HL-60 (cell line): Measurements from ENCODE around the gene STX7.

Experiments used
- DNase-seq, 2 experiments: peaks; one replicate each; pipeline ENCODE4 v3.0.0-alpha.2; 2010 to 2020; ENCODE audit warnings: low read depth in 1 of 2, low spot score in 1 of 2
- H3K27ac ChIP-seq: fragments of 250-450 bp; sonication (Bioruptor Pico); replicated peaks from 2 replicates; pipeline ENCODE4 v1.5.1; 2020; ENCODE audit warnings: mild to moderate bottlenecking, moderate library complexity
- H3K27me3 ChIP-seq: fragments of 250-450 bp; sonication (Bioruptor Pico); 2 replicates; pipeline ENCODE4 v1.5.1; 2021; ENCODE audit warnings: mild to moderate bottlenecking, moderate library complexity; ENCODE audit not compliant: insufficient read depth, poor library complexity, severe bottlenecking
- H3K4me3 ChIP-seq: replicated peaks from 2 replicates; pipeline ENCODE4 v1.5.1; 2011; ENCODE audit warnings: mild to moderate bottlenecking, control low read depth, low read length; ENCODE audit not compliant: insufficient read depth
- GABPA ChIP-seq: IDR thresholded peaks from 2 replicates; pipeline ENCODE4 v1.6.1; 2012; ENCODE audit warnings: low read depth
- POLR2AphosphoS5 ChIP-seq: IDR thresholded peaks from 2 replicates; pipeline ENCODE4 v1.6.1; 2012; ENCODE audit warnings: low read depth
- SPI1 ChIP-seq: IDR thresholded peaks from 2 replicates; pipeline ENCODE4 v1.6.1; 2012; ENCODE audit warnings: low read depth, mild to moderate bottlenecking, borderline replicate concordance
- TF ChIP-seq, protein P1 (sequence below): IDR thresholded peaks from 2 replicates; pipeline ENCODE4 v1.6.1; 2012; ENCODE audit warnings: low read depth; ENCODE audit not compliant: insufficient replicate concordance
- TF ChIP-seq, protein P2 (sequence below): IDR thresholded peaks from one replicate; pipeline ENCODE4 v1.5.1; 2011; ENCODE audit warnings: low read length, control low read depth, inconsistent platforms; ENCODE audit not compliant: insufficient read depth

The STX7 gene

DNA sequence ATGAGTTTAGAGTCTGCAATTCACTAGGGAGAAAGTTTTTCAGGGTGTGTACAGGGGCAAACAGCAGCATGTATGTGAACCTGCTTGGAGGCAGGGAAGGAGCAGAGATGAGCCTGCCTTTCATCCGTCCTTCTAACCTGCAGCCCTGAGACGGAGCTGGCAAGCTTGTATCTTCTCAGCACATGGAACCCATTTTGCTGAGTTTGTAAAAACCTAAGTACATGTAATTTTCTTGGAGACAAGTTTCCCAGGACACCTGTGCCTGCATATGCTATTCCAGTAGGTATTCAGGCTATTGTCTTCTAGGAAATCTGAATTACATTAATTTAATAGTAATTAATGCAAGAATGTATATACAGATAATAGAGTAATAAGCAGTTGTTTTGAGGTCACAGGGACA, 82.8 kb downstream of the STX7 start:
- DNase-seq = no peak
- Histone ChIP-seq H3K27ac (no peak overlapping the region), H3K4me3 (no peak overlapping the region), H3K27me3 (no peaks in the 10 kb centered on the region)
- no peak for TF ChIP-seq SPI1

DNA sequence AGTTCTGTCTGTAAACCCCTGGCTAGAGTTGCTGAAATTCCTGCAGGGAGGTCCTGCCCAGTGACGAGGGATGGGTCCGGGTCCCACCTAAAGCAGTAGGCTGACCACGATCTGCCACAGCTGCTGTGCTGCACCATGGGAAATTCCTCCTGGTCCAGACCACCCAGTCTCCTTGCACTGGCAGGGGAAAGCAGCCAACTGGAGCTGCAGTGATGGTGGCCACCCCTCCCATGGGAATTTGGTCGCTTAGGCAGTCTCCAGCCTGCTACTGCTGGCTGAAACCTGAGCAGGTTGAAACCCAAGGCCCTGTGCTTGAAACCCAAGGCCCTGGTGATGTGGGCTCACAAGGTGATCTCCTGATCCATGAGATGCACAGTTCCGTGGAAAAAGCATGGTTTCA, 87.7 kb downstream of the STX7 start:
- H3K4me3 ChIP-seq = no peak overlapping the region
- DNase-seq = no peak
- H3K27me3 ChIP-seq = no peaks in the 10 kb centered on the region
- TF ChIP-seq, protein P1, sequence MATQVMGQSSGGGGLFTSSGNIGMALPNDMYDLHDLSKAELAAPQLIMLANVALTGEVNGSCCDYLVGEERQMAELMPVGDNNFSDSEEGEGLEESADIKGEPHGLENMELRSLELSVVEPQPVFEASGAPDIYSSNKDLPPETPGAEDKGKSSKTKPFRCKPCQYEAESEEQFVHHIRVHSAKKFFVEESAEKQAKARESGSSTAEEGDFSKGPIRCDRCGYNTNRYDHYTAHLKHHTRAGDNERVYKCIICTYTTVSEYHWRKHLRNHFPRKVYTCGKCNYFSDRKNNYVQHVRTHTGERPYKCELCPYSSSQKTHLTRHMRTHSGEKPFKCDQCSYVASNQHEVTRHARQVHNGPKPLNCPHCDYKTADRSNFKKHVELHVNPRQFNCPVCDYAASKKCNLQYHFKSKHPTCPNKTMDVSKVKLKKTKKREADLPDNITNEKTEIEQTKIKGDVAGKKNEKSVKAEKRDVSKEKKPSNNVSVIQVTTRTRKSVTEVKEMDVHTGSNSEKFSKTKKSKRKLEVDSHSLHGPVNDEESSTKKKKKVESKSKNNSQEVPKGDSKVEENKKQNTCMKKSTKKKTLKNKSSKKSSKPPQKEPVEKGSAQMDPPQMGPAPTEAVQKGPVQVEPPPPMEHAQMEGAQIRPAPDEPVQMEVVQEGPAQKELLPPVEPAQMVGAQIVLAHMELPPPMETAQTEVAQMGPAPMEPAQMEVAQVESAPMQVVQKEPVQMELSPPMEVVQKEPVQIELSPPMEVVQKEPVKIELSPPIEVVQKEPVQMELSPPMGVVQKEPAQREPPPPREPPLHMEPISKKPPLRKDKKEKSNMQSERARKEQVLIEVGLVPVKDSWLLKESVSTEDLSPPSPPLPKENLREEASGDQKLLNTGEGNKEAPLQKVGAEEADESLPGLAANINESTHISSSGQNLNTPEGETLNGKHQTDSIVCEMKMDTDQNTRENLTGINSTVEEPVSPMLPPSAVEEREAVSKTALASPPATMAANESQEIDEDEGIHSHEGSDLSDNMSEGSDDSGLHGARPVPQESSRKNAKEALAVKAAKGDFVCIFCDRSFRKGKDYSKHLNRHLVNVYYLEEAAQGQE = no peak
- TF ChIP-seq, protein P2, sequence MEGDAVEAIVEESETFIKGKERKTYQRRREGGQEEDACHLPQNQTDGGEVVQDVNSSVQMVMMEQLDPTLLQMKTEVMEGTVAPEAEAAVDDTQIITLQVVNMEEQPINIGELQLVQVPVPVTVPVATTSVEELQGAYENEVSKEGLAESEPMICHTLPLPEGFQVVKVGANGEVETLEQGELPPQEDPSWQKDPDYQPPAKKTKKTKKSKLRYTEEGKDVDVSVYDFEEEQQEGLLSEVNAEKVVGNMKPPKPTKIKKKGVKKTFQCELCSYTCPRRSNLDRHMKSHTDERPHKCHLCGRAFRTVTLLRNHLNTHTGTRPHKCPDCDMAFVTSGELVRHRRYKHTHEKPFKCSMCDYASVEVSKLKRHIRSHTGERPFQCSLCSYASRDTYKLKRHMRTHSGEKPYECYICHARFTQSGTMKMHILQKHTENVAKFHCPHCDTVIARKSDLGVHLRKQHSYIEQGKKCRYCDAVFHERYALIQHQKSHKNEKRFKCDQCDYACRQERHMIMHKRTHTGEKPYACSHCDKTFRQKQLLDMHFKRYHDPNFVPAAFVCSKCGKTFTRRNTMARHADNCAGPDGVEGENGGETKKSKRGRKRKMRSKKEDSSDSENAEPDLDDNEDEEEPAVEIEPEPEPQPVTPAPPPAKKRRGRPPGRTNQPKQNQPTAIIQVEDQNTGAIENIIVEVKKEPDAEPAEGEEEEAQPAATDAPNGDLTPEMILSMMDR = no peak
- TF ChIP-seq POLR2AphosphoS5 (no peak), SPI1 (no peak), GABPA (no peak)
- H3K27ac ChIP-seq = no peak overlapping the region

- TF ChIP-seq, protein P2 = no peak
- TF ChIP-seq GABPA (no peak), SPI1 (no peak), POLR2AphosphoS5 (no peak)
- TF ChIP-seq, protein P1 = no peak
- DNase-seq = no peak
- Histone ChIP-seq H3K4me3 (no peak overlapping the region), H3K27me3 (no peaks in the 10 kb centered on the region), H3K27ac (no peak overlapping the region)
These were observed 89.1 kb downstream of the STX7 start for GRCh38 chr6:132423839-132424238.

- TF ChIP-seq, protein P2 = no peak
- TF ChIP-seq POLR2AphosphoS5 = no peak
- TF ChIP-seq, protein P1 = no peak
- no peak for TF ChIP-seq SPI1
- TF ChIP-seq GABPA = no peak
- no peak overlapping the region for H3K4me3 ChIP-seq
- no peak overlapping the region for H3K27ac ChIP-seq
- DNase-seq = no peak
- H3K27me3 ChIP-seq = no peaks in the 10 kb centered on the region
These were observed 94.5 kb downstream of the STX7 start for GRCh38 chr6:132418235-132418965.
